Suprapubic skin (tissue), 4 donors: ENCODE data around the gene BCL3.

Experiments
- POLR2A ChIP-seq, 2 donors: fragments of 450-650 bp; IDR thresholded peaks; one replicate each; pipeline ENCODE4 v1.6.1; 2017; ENCODE audit warnings: antibody characterized with exemption in 2 of 2, mild to moderate bottlenecking in 2 of 2, moderate library complexity in 2 of 2
- POLR2AphosphoS5 ChIP-seq, 3 donors: sonication (generic); formaldehyde crosslinking; IDR thresholded peaks; one replicate each; pipeline ENCODE4 v1.6.1; 2017; ENCODE audit warnings: antibody characterized with exemption in 3 of 3
- TF ChIP-seq, protein P1 (sequence below), 2 donors: fragments of 200-600 bp in 1 of 2; fragments of 450-650 bp in 1 of 2; sonication (generic) in 1 of 2; IDR thresholded peaks; one replicate each; pipeline ENCODE4 v1.5.1; 2016 to 2019; ENCODE audit warnings: antibody characterized with exemption in 2 of 2, mild to moderate bottlenecking in 1 of 2, moderate library complexity in 1 of 2

DNA sequence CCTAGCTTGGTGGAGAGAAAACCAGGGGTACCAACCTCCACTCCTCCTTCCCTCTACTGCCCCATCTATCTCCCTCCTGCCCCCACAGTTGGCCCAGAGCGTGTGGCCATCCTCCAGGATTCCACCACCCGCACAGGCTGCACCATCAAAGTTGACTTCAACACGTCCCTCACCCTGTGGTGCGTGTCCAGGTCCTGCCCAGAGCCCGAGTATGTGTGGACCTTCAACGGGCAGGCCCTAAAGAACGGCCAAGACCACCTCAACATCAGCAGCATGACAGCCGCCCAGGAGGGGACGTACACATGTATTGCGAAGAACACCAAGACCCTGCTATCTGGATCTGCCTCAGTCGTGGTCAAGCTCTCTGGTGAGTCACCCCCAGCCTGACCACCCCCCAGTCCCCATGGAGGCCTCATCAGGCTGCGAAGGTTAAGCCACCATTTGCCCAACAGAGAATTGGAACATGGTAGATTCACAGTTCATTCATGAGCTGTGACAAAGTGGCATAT is 43.0 kb upstream of the BCL3 start:
- TF ChIP-seq, protein P1, sequence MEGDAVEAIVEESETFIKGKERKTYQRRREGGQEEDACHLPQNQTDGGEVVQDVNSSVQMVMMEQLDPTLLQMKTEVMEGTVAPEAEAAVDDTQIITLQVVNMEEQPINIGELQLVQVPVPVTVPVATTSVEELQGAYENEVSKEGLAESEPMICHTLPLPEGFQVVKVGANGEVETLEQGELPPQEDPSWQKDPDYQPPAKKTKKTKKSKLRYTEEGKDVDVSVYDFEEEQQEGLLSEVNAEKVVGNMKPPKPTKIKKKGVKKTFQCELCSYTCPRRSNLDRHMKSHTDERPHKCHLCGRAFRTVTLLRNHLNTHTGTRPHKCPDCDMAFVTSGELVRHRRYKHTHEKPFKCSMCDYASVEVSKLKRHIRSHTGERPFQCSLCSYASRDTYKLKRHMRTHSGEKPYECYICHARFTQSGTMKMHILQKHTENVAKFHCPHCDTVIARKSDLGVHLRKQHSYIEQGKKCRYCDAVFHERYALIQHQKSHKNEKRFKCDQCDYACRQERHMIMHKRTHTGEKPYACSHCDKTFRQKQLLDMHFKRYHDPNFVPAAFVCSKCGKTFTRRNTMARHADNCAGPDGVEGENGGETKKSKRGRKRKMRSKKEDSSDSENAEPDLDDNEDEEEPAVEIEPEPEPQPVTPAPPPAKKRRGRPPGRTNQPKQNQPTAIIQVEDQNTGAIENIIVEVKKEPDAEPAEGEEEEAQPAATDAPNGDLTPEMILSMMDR (IDR thresholded peaks at IDR 0.05) = no peak
- no peak for TF ChIP-seq POLR2A (IDR thresholded peaks at IDR 0.05)
- no peak for TF ChIP-seq POLR2AphosphoS5 (IDR thresholded peaks at IDR 0.05)
